Measurements from ENCODE around the gene SGCD.

GRCh38 chr5:156411957-156412356 is 85.0 kb downstream of the SGCD start:
- TF ChIP-seq TAF1 (IDR thresholded peaks at IDR 0.05; ENCODE audit: borderline replicate concordance, insufficient read depth, low read length) (no peak), POLR2AphosphoS5 (IDR thresholded peaks at IDR 0.05; ENCODE audit: low read depth, low read length) (no peak), SIN3A (IDR thresholded peaks at IDR 0.05; ENCODE audit: borderline replicate concordance, insufficient read depth, low read length) (no peak)
